ENCODE results near the gene DCUN1D5. TPM values are rescaled to one million over a fixed set of nuclear protein-coding genes. Genes with fewer than 3 reads are reported as not detected.

The DCUN1D5 gene
- total and polyA plus RNA-seq, 2 of the 8 experiments (the other 6 are each of a cell fraction or from before 2014, with no cell fraction given) = 76.1 to 95.4 TPM

DNA sequence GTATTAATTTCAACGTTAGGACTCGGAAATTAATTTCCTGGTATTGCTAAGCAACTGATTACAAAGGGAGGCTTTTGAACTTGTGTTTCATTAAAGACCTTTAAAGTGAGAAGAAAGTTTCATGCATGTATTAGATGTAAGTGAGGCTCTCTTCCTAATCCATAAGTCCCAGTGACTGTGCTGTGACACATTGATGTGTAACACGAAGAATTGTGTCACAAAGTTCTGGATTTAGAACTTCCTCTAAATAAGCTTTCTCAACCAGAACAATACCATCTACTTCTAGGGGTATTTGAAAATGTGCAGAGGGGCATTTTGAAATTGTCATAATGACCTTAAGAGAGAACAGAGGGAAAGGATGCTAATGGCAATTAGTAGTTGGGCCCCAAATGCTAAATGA is 14.4 kb downstream of the DCUN1D5 start:
- H3K4me2 ChIP-seq (ENCODE audit: insufficient read depth in 1 of 2, low read depth in 2 of 2, low read length in 2 of 2) = no peak overlapping the region
- H3K23ac ChIP-seq (ENCODE audit: insufficient read length) = no peak overlapping the region
- H3K27me3 ChIP-seq (replicated peaks in 1 of 4; ENCODE audit: control insufficient read depth in 3 of 4, extremely low read depth in 1 of 4, insufficient read depth in 3 of 4, low read length in 3 of 4) = no peaks in the 10 kb centered on the region
- FAIRE-seq = no peak
- no peak overlapping the region for H2BK5ac ChIP-seq (ENCODE audit: low read depth, low read length)
- H3K18ac ChIP-seq (ENCODE audit: extremely low read depth, low read length) = no peak overlapping the region
- no peak overlapping the region for H2AK5ac ChIP-seq (ENCODE audit: low read depth, low read length)
- H3K9me3 ChIP-seq (ENCODE audit: insufficient read depth in 2 of 2, low read depth in 1 of 2, low read length in 1 of 2) = no peaks in the 10 kb centered on the region
- no peak overlapping the region for H3K9ac ChIP-seq (replicated peaks in 1 of 4; ENCODE audit: extremely low read depth in 1 of 4, low read depth in 3 of 4, low read length in 3 of 4)
- H3K4me1 ChIP-seq (replicated peaks in 1 of 4; ENCODE audit: control insufficient read depth in 3 of 4, insufficient read depth in 4 of 4, low read length in 3 of 4) = no peaks in the 10 kb centered on the region
- no peak overlapping the region for H2BK15ac ChIP-seq (ENCODE audit: low read length)
- H4K8ac ChIP-seq (ENCODE audit: extremely low read depth, insufficient read depth, low read length) = no peak overlapping the region
- peaks cover 6% of the 10 kb centered on the region for H3K79me1 ChIP-seq (ENCODE audit: low read depth, low read length)
- no peak overlapping the region for H4K5ac ChIP-seq (ENCODE audit: insufficient read length, low read depth, low read length)
- H3K4ac ChIP-seq (replicated peaks; ENCODE audit: insufficient read length, low read depth, low read length) = no peak overlapping the region
- H3K36me3 ChIP-seq (ENCODE audit: control insufficient read depth in 2 of 4, insufficient read depth in 4 of 4, low read length in 3 of 4) = peaks cover 11 to 76% (median 35%) of the 10 kb centered on the region in 4 experiments
- no peak overlapping the region for H3K56ac ChIP-seq (replicated peaks; ENCODE audit: insufficient read length, low read depth, low read length)
- no peak overlapping the region for H3K14ac ChIP-seq (ENCODE audit: insufficient read length)
- no peak for TF ChIP-seq SP4 (IDR thresholded peaks at IDR 0.05; ENCODE audit: low read length)
- TF ChIP-seq RAD21 (IDR thresholded peaks at IDR 0.05 in 1 of 2, conservative IDR thresholded peaks at IDR 0.05 in 1 of 2; ENCODE audit: low read depth in 2 of 2, low read length in 2 of 2) = no peak
- H3K79me2 ChIP-seq (ENCODE audit: control insufficient read depth in 1 of 2, insufficient read depth in 2 of 2, low read length in 2 of 2) = peaks cover 0 to 77% of the 10 kb centered on the region in 2 experiments; a peak in 2 of 4 replicates
- H3K27ac ChIP-seq (ENCODE audit: low read depth, low read length) = no peak overlapping the region
- no peak overlapping the region for H3K4me3 ChIP-seq (ENCODE audit: extremely low read depth in 1 of 4, insufficient read depth in 2 of 4, low read depth in 3 of 4, low read length in 4 of 4)
- DNase-seq (ENCODE audit: low read depth in 1 of 2, low spot score in 2 of 2) = no peak
- H4K20me1 ChIP-seq (replicated peaks in 1 of 2; ENCODE audit: control insufficient read depth in 1 of 2, insufficient read depth in 2 of 2, low read length in 2 of 2) = peaks cover 2 to 9% of the 10 kb centered on the region in 2 experiments
- no peak overlapping the region for H4K91ac ChIP-seq (replicated peaks; ENCODE audit: insufficient read length, low read length)
- no peak overlapping the region for H2BK120ac ChIP-seq (replicated peaks; ENCODE audit: low read depth, low read length)
- ChIA-PET POLR2A (ENCODE audit: partially characterized antibody) (interaction anchor here (1.3 to 2.5 kb wide), 2 partner anchors 12 to 15 kb away, joined by 3 to 12 read pairs; partner anchors contain the start of gene DCUN1D5), CTCF (ENCODE audit: partially characterized antibody) (interaction anchor here (0.6 kb wide), 1 partner anchor 246 kb away, joined by 3 read pairs; no protein-coding TSS in a partner anchor)
- 94% methylated on average over 3 of the region's 3 CpGs; no CpG with 5 or more reads in 1 of the 2 experiments for WGBS, 2 experiments (ENCODE audit: extremely low coverage in 1 of 2, insufficient coverage in 1 of 2, insufficient read length in 1 of 2, insufficient replicate concordance in 2 of 2, low coverage in 1 of 2, low lambda C conversion rate in 2 of 2, missing lambda C conversion rate in 1 of 2)
- no peak overlapping the region for H2BK12ac ChIP-seq (ENCODE audit: low read depth, low read length)
- no peak overlapping the region for H2BK20ac ChIP-seq (ENCODE audit: low read length)
- no peak overlapping the region for H2AFZ ChIP-seq (ENCODE audit: low read length)
- H3K23me2 ChIP-seq (ENCODE audit: low read depth, low read length) = no peaks in the 10 kb centered on the region; the same call in 1 of the 2 replicates
